ENCODE results near the gene FABP2.
"Not testable (repeated sequence)": the region's sequence is repeated elsewhere in the genome, so short reads cannot be mapped to it uniquely, and the experiment has no call there.

The FABP2 gene

GRCh38 chr4:119321921-119322687, at the start of gene FABP2:
TSS of gene FABP2 (minus strand) at chr4:119322138. CDS start at chr4:119322102, 36 bp downstream.
- FAIRE-seq: no peak
- no peak for DNase-seq (ENCODE audit: insufficient read length, low spot score)

DNA sequence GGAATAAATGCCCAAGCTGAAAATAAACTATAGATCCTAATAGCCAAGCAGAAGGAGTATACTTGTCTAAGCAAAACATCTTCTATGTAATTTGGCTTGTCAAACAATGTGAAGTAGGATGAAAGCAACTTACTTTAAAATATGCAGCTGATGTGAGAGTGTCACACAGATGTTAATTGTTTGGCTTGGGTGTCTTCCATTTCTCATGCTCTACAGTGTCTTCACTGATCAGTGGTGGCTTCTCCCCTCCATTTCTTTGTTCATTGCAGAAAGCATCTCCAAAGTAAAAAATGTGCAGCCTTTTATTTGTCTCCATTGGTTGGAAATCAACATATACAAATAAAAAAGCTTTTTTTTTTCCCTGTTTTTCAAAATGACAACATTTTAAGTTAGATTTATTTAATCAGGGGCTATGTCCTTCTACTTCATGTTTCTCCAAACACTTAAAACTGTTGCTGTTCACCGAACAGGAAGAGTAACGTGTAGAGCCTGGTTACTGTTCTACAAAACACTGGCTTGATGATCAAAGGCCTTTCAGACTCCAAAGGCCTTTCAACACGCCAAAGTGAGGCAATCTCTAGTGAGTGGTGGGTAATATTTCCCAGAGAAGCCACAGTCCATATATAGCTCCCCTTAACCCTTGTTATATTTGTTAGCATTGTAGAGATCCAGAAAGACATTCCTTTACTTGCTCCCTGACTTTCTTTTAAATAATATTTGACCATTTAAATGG, 49.2 kb upstream of the FABP2 start:
- not testable (repeated sequence) for DNase-seq (ENCODE audit: insufficient read length, low spot score); FAIRE-seq

DNA sequence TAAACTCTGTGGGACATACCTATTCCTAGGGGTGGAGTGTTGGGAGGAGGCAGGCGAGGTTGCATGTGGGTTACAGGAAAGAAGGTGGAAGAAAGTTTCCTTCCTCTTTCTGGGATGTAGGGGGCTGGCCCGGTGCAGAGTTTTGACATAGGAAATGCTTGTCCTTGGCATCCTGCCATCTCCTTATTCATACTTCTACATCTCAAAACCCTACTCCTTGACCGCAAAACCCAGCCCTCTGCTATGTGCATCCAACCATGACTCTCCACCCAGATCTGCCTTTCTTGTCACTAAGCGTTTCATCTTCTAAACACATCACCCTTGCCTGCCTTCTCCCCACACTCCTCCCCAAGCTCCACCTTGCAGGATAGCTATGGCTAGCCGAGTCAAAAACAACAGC, 48.5 kb upstream of the FABP2 start:
- FAIRE-seq: peak; percentile 100
- DNase-seq (ENCODE audit: insufficient read length, low spot score): not testable (repeated sequence)

- not testable (repeated sequence) for FAIRE-seq; DNase-seq (ENCODE audit: insufficient read length, low spot score)
Observed at GRCh38 chr4:119366802-119367201, 44.9 kb upstream of the FABP2 start.

DNA sequence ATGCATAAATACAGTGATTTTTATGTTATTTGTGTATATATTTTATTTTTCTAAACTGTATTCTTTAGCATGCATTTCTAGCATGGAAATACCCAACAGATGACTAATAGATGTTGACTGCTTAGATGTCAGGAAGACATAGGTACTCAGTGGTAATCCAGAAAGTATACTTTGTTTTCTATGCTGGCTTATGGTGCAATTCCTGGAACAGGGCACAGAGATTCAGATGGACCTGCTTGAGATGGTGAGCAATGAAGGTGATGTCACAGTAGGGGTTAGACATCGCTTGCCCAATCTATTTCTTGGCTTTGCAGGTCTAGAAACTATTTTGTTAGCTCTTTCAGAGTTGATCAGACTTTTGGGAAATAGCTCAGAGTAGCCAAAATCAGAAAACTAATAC, 42.3 kb upstream of the FABP2 start:
- DNase-seq (ENCODE audit: insufficient read length, low spot score); FAIRE-seq: not testable (repeated sequence)

GRCh38 chr4:119363372-119363771, 41.4 kb upstream of the FABP2 start:
- DNase-seq (ENCODE audit: insufficient read length, low spot score); FAIRE-seq: not testable (repeated sequence)

- FAIRE-seq; DNase-seq (ENCODE audit: insufficient read length, low spot score): not testable (repeated sequence)
Observed at GRCh38 chr4:119362413-119362812, 40.5 kb upstream of the FABP2 start.

- not testable (repeated sequence) for DNase-seq (ENCODE audit: insufficient read length, low spot score); FAIRE-seq
Observed at GRCh38 chr4:119359873-119360272, 37.9 kb upstream of the FABP2 start.

- not testable (repeated sequence) for FAIRE-seq; DNase-seq (ENCODE audit: insufficient read length, low spot score)
Observed at GRCh38 chr4:119356796-119357195, 34.9 kb upstream of the FABP2 start.

DNA sequence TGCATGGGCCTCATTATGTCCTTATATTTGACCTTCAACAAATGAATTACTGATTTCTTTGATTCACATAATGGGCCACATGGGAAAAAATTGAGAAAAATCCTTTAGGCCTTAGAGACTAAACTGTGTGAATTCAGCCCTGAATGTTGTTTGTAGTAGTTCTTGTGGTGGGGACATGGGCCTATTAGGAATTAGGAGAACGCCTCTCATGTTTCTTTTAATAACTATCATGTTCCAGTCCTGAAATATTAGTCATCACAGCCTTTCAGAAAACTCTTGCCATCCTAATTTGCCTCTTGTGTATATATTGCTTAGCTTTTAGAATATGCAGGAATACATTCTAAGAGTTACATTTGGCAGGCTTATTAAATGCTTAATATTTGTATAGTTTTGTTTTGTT, 34.1 kb upstream of the FABP2 start:
- not testable (repeated sequence) for DNase-seq (ENCODE audit: insufficient read length, low spot score)
- FAIRE-seq: peak; percentile 65

GRCh38 chr4:119353364-119353763, 31.4 kb upstream of the FABP2 start:
- not testable (repeated sequence) for DNase-seq (ENCODE audit: insufficient read length, low spot score); FAIRE-seq

- not testable (repeated sequence) for FAIRE-seq; DNase-seq (ENCODE audit: insufficient read length, low spot score)
Observed at GRCh38 chr4:119348169-119348568, 26.2 kb upstream of the FABP2 start.

GRCh38 chr4:119343293-119343692, 21.4 kb upstream of the FABP2 start:
- DNase-seq (ENCODE audit: insufficient read length, low spot score); FAIRE-seq: not testable (repeated sequence)

DNA sequence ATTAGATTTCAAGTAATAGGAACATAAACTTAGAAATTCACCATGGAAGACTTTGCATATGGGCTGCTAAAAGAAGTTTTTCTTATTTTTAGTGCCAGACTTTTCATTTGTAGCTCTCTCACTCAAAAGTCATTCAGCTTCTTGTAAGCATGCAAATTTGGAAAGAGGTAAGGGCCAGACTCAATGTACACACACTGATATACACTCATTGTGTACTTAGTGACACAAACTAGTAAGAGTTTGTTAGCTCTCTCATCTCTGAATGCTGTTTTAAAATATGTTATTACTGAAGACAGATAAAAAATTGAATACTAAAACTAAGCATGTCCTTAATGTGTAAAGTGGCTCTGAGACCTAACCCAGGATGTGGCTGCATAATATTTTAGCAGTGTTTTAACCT, 18.0 kb upstream of the FABP2 start:
- DNase-seq (ENCODE audit: insufficient read length, low spot score); FAIRE-seq: not testable (repeated sequence)

DNA sequence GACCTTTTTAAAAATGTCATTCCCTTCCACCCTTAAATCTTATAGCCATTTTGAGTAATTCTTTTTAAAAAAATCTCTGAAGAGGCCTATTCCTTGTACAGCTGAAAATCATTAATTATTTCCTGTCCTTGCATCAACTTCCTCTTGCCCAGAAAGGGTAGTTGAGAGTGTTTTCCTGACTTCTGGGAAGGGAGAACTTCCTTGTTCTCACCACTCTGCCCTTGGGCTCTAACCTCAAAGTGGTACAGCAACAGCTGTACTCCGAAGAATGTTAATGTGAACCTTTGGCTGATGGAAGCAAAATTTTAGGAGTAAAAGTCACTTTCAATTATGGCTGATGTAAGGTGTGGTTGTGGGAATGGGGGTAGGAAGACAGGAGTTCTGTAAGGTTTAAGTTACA, 15.1 kb upstream of the FABP2 start:
- no peak for FAIRE-seq
- DNase-seq (ENCODE audit: insufficient read length, low spot score): no peak

DNA sequence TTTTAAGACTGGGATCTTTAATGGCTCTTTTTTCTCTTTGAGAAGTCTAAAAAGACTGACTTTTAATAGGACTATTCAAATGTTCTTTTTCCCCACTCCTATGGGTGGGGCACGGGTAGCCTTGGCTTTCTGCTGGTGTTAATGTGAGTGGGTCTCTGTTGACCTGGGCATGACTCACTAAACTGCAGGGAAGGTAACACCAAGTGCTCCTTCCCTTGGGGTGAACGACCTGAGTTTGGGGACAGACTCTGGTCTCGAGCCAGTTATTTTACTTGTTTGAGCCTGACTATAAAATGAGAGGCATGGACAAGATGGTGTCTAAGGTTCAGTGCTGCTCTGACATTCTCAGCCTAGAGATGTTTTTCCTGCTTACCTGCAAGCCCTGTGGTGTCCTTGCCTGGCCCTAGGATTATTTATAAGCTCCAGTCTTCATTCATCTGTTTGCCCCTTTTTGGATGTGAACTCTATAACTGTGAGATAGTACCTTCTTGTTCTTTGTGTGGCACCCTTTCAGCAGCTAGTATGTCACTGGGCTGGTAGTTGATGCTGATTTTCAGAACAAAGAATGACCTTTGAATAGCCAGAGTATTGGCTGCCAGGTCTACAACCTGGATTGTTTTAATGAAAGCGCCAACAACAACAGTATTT, 14.5 kb upstream of the FABP2 start:
- not testable (repeated sequence) for DNase-seq (ENCODE audit: insufficient read length, low spot score)
- FAIRE-seq: peak; percentile 90

DNA sequence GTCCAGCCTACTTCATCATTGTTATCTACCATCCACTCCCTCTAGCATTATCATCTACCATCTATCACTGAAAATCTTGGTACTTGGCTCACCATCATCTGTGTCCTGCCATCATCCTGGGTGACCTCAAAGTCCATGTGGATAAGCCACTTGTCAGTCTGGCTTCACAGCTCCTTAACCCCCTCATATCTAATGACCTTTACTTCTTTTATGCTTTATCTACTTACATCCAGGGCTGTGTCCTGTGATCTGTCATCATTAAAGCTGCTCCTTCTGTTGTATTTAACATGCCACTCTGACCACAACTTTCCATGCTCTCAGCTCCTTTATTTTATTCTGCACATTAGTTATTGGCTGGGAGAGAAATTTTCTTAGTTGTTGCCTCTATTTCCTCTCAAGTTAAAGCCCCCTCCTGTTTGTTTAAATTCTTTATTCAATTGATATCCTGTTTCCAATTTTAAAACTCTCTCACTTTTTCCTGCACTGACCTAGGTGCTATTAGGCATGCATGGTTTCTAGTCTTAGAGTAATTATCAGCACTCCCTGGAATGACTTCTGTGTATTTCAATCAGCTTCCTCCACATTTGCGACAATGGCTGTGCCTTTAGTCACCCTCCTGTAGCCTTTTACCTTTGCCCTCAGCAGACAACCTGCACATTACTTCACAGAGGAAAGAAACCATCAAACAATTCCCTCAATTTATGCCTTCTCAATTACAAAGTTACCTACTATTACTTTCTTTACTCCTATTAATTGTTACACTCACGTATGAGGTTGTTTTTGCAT, 8.1 kb upstream of the FABP2 start:
- no peak for DNase-seq (ENCODE audit: insufficient read length, low spot score)
- FAIRE-seq: no peak

DNA sequence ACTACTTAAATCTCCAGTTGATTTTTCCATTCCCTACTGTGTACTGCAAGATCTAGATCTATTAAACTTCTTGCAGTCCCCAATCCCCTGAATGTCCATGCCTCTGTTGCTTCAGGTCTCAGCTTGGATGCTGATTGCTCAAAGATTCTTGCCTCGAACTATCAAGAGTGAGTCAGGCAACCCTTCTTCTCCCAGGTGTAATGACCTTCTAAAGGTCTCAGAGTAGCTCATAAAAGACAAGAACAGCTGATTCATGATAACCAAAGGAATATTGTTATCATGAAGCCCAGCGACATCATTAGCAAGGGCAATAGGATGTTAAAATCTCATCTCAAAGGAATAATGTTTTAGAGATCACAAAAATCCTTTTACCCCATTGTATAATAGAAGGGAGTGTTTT, 6.8 kb upstream of the FABP2 start:
- DNase-seq (ENCODE audit: insufficient read length, low spot score) (no peak), FAIRE-seq (no peak)

GRCh38 chr4:119317990-119318389, 3.9 kb downstream of the FABP2 start:
- FAIRE-seq (no peak), DNase-seq (ENCODE audit: insufficient read length, low spot score) (no peak)

- DNase-seq (ENCODE audit: insufficient read length, low spot score) (no peak), FAIRE-seq (no peak)
Observed at GRCh38 chr4:119315036-119315435, 6.9 kb downstream of the FABP2 start.

All from GM19239 (cell line).